Activated T-cell treated with anti-CD3 and anti-CD28 coated beads for 24 hours (primary cell): ENCODE results near the gene TREH.
"Not testable (repeated sequence)": the region's sequence is repeated elsewhere in the genome, so short reads cannot be mapped to it uniquely, and the experiment has no call there.

Experiments
- DNase-seq: peaks from one replicate; pipeline ENCODE4 v3.0.0-alpha.2; 2020; ENCODE audit warnings: low read depth

The TREH gene

GRCh38 chr11:118696673-118697226 is 17.3 kb upstream of the TREH start:
- DNase-seq, result no peak

DNA sequence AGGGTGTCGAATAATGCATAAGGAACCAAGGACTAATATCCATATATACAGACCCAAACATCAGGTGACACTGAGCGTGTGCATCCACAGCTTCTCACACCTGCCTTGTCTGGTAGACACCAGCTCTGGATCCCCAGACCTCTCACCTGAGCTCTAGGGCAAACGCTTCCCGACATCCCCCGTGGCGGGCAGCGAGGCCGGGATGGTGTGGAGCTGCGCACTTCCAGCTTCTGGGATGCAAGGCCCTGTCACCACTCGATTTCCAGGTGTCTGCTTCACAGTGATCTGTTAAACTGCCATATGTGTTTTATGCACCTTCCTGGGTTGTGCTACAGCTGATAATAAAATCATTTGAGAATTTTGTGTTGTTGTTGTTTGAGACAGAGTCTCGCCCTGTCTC is 15.3 kb upstream of the TREH start:
- DNase-seq, result no peak

DNA sequence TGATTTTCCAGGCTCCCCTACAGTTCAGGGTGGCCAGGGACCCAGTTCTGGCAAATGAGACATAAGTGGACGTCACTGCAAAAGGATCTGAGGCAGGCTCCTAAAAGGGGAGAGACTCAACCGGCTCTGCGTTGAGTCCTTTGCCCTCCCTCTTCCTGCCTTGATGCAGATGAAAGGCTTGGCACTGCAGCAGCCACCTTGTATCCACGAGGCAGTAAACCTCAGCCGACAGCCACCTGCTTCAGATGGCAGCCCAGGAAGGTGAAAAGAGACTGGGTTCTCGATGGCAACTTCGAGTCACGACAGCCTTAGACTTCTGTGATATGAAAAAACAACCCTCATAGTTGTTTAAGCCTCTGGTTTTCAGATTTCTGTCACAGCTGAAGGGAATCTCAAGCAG is 14.7 kb upstream of the TREH start:
- no peak for DNase-seq

GRCh38 chr11:118691926-118692830 is 12.7 kb upstream of the TREH start:
- DNase-seq, result peak; percentile 45

- no peak for DNase-seq
Observed at GRCh38 chr11:118690553-118691304, 11.3 kb upstream of the TREH start.

GRCh38 chr11:118689852-118690552 is 10.6 kb upstream of the TREH start:
- DNase-seq, result peak; percentile 69

- DNase-seq, result no peak
Observed at GRCh38 chr11:118689503-118689851, 10.0 kb upstream of the TREH start.

- DNase-seq, result no peak
Observed at GRCh38 chr11:118688851-118689502, 9.5 kb upstream of the TREH start.

- DNase-seq, result not testable (repeated sequence)
Observed at GRCh38 chr11:118688339-118688738, 8.9 kb upstream of the TREH start.

- no peak for DNase-seq
Observed at GRCh38 chr11:118687906-118688305, 8.5 kb upstream of the TREH start.

GRCh38 chr11:118684187-118684586 is 4.7 kb upstream of the TREH start:
- DNase-seq, result no peak

DNA sequence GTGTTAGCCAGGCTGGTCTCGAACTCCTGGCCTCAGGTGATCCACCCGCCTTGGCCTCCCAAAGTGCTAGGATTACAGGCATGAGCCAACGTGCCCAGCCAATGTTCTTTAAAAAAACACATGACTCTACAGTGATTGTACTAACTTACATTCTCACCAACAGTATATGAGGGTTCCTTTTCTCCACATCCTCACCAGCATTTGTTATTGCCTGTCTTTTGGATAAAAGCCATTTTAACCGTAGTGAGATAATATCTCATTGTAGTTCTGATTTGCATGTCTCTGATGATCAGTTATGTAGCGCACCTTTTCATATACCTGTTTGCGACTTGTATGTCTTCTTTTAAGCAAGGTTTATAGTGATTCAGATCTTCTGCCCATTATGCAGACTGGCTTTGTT is 3.5 kb upstream of the TREH start:
- DNase-seq, result not testable (repeated sequence)

GRCh38 chr11:118682372-118682771 is 2.9 kb upstream of the TREH start:
- no peak for DNase-seq

DNA sequence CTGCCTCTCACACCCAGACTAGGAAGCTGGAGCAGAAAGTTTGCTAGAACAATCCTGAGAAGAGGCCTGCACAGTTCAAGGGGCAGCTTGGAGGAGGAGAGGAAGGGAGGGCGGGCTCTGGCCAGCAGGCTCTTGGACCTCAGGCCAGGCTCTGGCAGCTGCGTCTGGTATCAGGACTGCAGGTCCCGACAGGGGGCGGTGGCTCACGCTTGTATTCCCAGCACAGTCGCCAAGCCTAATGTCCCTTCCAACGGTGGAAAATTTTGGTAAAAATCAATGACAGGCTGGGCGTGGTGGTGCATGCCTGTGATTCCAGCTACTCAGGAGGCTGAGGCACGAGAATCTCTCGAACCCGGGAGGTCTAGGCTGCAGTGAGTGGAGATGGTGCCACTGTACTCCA is 542 bp downstream of the TREH start:
- not testable (repeated sequence) for DNase-seq

- DNase-seq, result no peak
Observed at GRCh38 chr11:118677977-118678376, 1.5 kb downstream of the TREH start.

DNA sequence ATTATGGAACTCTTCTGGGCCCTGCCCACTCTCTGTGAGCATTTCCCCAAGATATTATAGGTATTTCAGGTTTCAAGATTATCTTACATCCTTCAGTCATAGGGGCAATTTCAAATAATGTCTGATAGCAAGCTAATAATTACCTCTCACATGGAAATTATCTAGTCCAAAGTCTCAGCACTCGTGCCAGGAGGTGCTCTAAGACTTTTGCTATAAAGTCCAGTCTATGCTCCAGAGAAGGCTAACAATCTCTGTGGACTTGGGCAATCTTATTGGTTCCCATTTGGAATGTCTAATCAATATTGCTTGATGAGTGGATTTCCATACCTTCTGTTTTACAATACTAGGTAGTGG is 5.4 kb downstream of the TREH start:
- DNase-seq, result no peak

DNA sequence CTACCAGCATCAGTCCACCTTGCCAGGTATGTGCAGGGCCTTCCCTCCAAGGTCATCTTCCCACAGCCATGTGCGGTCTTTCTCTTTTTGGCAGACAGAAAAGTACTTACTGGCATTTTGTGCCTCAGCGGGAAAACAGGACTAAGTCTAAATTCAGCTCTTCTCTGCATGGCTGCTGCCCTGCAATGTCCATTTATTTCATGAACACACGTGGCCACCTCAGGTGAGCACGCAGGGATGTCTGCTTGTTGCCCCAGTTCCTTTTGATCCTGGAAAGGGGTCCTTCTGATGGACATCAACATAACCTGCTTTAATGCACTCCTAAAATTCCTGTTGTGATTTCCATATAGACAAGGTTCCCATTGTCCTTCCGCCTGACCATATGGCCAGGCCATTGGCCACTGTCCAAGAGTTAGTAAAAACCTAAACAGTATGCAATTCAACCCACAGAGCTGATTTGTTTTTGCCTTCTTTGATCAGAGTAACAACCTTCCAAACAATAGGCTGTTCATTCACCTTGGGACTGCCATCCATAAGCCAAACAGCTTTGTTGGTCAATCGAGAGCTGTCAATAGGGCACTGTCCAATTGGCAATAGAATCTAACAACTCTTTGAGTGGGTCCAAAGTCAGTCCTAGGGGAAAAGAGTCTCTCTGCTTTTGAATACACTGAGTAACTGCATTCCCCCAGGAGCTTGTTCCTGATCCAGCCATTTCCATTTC is 5.9 kb downstream of the TREH start:
- DNase-seq, result no peak

DNA sequence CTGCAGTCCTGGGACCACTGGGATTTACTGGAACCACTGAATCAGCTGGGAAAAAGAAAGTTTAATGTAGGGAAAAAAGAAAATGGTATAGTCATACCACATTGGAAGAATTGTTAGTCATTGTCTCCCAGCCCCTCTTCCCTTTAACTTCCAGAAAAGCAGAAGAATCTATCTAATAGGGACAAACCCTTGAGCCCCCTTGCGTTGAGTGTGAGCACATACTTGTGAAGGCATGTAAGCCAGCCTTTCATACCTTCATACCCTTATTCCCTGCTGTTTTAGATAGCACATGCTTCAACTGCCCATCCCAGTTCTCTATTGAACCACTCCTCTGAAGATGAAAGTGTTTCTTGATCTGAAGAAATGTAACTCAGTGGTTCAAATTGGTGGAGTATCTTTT is 6.6 kb downstream of the TREH start:
- no peak for DNase-seq

- no peak for DNase-seq
Observed at GRCh38 chr11:118671254-118671653, 8.2 kb downstream of the TREH start.

DNA sequence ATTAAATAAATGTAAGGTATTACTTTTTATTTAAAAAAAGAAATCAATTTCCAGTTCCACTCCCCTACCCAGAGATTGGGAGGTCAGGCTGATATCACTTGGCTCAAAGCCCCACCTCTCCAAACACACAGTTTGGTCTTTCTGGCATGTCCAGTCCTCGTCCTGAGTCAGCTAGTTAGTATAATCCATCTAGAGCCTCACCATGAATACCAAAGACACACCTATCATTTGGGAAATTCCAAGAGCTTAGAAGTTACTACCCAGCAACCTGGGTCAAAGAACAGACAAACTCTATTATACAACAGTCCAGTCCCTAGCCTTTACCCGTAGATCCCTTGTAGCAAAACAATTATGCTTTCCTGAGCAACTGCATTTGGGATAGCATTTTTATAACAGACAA is 9.4 kb downstream of the TREH start:
- no peak for DNase-seq

GRCh38 chr11:118666371-118666770 is 13.1 kb downstream of the TREH start:
- DNase-seq, result no peak
